Coronary artery (tissue), 2 donors: Measurements from ENCODE around the gene METTL22.

Experiments
- DNase-seq: peaks from one replicate; pipeline ENCODE4 v3.0.0-alpha.2; 2017; ENCODE audit warnings: low spot score
- H3K27ac ChIP-seq, 2 donors: fragments of 200-600 bp; sonication (generic); one replicate each; pipeline ENCODE4 v1.5.1; 2016 to 2019
- H3K4me3 ChIP-seq: fragments of 200-600 bp; sonication (generic); 2 replicates; pipeline ENCODE4 v1.5.1; 2016; ENCODE audit warnings: mild to moderate bottlenecking, moderate library complexity
- CTCF ChIP-seq: fragments of 200-600 bp; sonication (generic); IDR thresholded peaks from one replicate; pipeline ENCODE4 v1.5.1; 2019; ENCODE audit warnings: antibody characterized with exemption

Gene METTL22

GRCh38 chr16:8631818-8632465 is 10.4 kb downstream of the METTL22 start:
- TF ChIP-seq CTCF, result no peak
- H3K4me3 ChIP-seq, result no peak overlapping the region
- DNase-seq, result no peak
- H3K27ac ChIP-seq, result peak overlapping the region in 1 of 2 donors; percentile 65

GRCh38 chr16:8632675-8633182 is 11.2 kb downstream of the METTL22 start:
- no peak overlapping the region for H3K4me3 ChIP-seq
- H3K27ac ChIP-seq, result peak overlapping the region in 1 of 2 donors; percentile 73
- TF ChIP-seq CTCF, result no peak
- no peak for DNase-seq

- Histone ChIP-seq H3K4me3 (no peak overlapping the region), H3K27ac (no peak overlapping the region)
- no peak for DNase-seq
- no peak for TF ChIP-seq CTCF
Measured at GRCh38 chr16:8634991-8635736, 13.7 kb downstream of the METTL22 start.

- Histone ChIP-seq H3K27ac (no peak overlapping the region), H3K4me3 (no peak overlapping the region)
- DNase-seq, result no peak
- no peak for TF ChIP-seq CTCF
Measured at GRCh38 chr16:8639694-8640093, 18.2 kb downstream of the METTL22 start.

- H3K4me3 ChIP-seq, result no peak overlapping the region
- no peak for DNase-seq
- no peak for TF ChIP-seq CTCF
- no peak overlapping the region for H3K27ac ChIP-seq
Measured at GRCh38 chr16:8641671-8642070, 20.2 kb downstream of the METTL22 start.

GRCh38 chr16:8642146-8642545 is 20.6 kb downstream of the METTL22 start:
- no peak overlapping the region for H3K27ac ChIP-seq
- H3K4me3 ChIP-seq, result no peak overlapping the region
- TF ChIP-seq CTCF, result no peak

More at GRCh38 chr16:8642146-8642545, 20.6 kb downstream of the METTL22 start:
- DNase-seq, result no peak
